ENCODE measurements around the gene TEKT5.
A peak's percentile ranks its signal among the peaks of the same experiment; 100 is the strongest.
"Not testable (repeated sequence)": the region's sequence is repeated elsewhere in the genome, so short reads cannot be mapped to it uniquely, and the experiment has no call there.

TEKT5 gene

DNA sequence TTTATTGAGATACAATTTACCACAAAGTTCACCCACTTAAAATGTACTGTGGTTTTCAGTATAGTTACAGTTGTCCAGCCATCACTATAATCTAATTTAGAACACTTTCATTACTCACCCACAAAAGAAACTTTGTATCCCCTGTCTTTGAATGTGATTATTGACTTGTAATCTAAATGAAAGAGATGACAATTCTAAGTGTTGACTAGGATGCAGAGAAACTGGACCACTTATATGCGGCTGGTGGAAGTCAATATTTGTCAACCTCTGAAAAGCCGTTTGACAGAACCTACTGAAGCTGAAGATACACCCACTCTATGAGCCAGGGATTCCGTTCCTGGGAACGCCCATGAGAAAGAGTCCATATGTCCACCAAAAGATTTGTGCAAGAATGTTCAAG, 36.8 kb downstream of the TEKT5 start:
- no peak for DNase-seq

DNA sequence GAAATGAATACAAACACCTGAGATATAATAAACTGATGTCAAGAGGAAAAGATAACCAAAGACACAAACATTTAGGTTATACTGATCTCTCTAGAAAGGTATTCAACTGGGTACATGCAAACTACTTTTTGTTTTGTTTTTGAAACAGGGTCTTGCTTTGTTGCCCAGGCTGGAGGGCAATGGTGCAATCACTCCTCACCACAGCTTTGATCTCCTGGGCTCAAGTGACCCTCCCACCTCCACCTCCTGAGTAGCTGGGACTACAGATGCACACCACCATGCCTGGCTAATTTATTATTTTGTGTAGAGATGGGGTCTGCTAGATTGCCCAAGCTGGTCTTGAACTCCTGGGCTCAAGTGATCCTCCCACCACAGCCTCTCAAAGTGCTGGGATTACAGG, 38.1 kb downstream of the TEKT5 start:
- no peak for DNase-seq

DNA sequence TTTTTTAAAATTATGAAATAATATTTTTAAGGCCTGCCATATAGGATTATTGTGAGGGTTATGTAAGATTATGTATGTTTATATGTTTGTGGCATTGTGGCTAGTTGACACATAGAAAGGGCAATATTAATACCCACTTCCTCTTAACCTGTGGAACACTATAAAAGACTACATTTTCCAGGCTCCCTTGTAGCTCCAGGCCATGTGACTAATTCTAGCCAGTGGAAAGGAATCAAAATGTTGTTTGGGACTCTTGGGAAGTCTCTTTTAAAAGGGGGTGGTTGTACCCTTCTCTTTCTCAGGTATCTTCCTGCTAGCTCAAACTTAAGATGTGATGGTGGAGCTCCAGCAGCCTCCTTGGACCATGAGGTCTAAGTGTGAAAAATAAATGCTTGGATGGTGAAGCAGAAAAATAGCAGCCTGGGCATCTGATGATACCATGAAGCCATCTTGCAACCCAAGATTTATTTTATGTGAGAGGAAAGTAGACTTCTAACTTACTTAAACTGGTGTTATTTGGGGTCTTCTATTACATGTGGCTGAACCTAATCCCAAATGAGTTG, 39.2 kb downstream of the TEKT5 start:
- DNase-seq, result no peak

DNA sequence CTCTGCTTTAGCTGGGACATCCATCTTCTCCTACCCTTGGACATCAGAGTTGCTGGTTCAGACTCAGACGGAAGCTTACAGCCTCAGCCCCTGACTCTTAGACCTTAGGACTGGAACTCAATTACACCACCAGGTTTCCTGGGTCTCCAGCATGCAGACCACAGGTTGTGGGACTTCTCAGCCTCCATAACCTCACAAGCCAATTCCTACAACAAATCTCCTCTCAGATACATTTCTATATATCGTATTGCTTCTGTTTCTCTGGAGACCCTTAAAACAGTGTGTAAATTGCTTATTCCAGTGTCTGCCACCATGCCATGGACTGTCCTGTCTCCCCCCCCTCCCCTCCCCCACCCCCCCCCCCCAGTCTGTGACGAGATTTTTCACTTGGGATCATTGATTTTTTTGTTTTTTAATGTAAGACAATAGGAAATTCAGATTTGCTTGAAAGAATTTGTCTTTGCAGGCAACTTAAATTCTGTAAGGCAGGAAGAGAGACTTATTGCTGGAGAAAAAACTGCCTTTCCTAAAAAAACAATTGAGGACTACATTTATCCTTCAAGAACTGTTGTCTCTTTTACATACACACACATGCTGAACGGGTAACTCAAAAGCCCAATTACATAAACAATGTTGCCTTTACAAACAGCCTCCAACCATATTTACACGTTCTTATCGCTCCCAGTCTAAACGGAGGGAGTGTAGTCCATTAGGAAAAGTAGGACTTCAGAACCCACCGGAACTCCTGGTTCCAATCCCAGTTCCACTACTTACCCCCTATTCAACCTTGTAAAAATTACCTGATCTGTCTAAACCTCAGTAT, 39.9 kb downstream of the TEKT5 start:
- DNase-seq, result no peak

DNA sequence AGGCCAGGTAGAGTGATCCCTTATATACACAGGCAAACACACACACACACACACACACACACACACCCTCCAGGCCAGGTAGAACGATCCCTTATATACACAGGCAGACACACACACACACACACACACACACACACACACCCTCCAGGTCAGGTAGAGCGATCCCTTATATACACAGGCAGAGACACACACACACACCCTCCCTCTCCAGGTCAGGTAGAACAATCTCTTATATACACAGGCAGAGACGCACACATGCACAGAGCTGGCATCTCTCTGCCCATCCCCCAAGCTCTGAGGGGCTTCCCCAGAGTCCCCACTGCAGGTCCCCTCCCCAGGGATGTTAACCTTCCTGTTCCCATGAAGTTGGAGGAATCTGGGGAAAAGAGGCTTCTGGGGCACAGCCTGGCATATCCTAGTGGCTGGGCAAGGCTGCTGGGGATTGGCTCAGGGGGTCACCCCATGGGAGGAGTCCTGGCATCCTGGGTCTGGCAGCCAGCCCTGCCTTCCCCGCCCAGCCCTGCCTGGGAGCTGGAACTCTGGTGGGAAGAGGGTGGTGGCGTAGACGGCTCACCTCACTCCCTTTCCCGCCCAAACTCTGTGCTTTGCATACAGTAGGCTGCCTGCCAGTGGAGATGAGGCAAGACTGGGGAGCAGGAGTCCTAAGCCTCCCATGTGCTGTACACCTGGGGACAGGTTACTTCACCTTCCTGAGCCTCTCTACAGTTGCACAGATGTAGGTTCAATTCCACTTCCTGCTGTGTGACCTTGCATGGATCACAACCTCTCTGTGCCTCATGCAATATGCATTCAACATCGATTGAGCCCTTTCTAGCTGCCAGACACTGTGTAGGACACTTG, 41.8 kb downstream of the TEKT5 start:
- no peak for DNase-seq

DNA sequence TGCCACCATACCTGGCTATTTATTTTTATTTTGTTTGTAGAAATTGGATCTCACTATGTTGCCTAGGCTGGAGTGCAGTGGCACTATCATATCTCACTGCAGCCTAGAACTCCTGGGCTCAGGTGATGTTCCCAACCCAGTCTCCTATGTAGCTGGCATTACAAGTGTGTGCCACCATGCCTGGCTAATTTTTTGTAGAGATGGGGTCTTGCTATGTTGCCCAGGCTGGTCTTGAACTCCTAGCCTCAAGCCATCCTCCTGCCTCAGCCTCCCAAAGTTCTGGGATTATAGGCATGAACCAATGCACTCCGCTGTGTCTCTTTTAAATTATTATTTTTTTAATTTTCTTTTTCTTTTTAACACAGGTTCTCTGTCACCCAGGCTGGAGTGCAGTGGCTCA, 45.6 kb downstream of the TEKT5 start:
- not testable (repeated sequence) for DNase-seq

DNA sequence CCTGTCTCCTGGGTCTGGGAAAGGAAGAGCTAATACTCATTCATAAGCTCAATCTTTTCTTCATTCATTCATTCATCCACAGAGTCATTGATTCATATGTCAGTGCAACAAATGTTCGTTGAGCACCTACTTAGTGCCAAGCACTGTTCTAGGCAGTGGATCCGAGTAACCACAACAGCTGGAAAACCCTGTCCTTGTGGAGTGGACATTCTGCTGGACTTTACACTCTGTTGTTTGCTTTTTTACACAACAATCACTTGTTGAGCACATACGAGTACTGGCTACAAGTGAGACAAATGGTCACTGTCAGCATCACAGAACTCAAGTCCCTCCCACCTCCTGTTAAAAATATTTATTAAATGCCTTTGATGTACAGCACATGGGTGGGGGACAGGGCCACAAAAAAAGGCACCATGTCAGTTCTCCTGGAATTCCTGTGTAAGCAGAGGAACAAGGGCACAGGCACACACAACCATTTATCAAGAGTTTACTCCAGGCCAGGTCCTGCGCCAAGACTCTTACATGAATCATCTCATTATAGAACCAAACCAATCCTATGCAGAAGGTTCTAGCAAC, 46.9 kb downstream of the TEKT5 start:
- no peak for DNase-seq

DNA sequence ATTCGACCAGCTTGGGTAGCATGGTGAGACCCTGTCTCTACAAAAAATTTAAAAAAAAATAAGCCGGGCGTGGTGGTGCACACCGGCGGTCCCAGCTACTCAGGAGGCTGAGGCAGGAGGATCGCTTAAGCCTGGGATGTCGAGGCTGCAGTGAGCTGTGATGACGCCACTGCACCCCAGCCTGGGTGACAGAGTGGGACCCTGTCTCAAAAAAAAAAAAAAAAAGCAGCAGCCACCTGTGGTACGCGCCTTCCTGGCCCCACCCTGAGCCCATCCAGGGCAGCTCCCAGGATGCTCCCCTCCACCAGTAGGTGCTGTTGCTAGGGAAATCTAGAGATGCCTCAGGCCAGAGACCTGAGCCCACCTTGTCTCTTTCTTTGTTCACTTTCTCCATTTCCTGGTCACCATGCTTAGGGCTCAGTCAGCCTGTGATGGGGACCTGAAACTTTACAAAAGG, 47.4 kb downstream of the TEKT5 start:
- no peak for DNase-seq

DNA sequence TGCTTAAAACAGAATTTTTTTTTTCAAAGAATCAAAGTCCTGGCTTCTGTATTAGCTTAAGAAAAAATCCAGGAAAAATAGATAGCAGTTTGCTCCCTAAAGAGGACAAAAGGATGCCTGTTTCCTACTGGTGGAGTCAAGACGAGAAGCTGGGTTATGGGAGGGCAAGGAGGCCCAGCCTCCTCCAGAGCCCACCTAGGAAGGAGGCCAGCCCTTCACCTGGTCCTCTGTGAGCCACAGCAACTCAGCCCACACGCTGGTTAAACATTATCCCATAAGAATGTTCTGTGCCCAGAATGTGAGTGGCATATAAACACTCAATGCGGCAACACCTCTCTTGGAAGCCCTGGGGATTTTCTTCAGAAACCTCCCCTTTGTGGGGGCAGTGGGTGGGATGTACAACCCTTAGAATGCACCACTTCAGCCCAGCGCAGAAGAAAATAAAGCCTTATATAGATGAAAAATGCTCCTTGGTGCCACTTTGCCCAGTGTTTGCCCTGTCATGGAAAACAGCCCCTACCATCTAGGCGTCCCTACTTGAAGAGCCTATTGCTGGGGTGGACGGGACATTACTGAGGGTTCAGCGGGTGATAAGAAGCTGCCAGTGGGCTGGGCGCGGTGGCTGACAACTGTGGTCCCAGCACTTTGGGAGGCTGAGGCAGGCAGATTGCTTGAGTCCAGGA, 48.0 kb downstream of the TEKT5 start:
- DNase-seq, result no peak

DNA sequence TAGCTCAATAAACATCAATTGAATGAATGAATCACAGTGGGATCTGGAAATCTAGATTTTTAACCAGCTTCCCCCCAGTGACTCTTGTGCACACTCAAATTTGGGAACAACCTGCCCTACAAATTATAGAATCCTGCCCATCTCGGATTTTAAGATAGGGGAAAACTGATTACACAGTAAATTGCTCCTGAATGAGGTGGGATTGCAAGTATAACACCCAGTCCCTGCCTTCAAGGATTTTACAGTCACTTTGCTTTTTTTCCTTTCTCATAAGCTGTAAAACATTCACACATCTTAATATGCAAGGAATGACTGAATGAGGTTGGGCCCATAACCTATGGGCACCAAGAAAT, 48.5 kb downstream of the TEKT5 start:
- no peak for DNase-seq

DNA sequence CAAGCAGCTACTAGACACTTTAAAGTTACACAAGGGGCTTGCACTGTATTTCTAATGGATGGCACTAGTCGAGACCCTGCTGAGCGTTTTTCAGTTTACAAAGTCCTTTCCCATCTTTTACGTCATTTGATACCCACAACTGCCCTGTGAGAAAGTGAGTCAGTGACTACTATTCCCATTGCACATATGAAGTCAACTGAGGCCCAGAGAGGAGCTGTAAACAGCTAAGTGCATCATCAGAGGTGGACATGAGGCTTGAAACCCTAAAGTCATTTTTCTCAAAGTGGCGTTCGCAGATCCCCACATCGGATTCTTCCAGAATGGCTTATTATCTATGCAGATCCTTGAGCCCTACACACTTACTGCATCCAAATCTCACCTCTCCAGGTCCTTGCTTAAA, 50.6 kb downstream of the TEKT5 start:
- DNase-seq, result no peak

DNA sequence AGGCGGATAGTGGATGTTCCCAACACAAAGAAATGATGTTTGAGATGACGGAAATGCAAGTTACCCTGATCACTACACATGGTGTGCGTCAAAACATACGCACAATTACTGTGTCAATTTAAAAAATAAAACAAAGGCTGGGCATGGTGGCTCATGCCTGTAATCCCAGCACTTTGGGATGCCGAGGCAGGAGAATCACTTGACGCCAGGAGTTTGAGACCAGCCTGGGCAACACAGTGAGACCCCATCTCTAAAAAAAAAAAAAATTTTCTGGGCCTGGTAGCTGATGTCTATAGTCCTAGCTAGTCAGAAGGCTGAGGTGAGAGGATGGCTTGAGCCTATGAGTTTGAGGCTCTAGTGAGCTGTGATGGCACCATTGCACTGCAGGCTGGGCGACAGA, 51.8 kb downstream of the TEKT5 start:
- DNase-seq, result no peak

DNA sequence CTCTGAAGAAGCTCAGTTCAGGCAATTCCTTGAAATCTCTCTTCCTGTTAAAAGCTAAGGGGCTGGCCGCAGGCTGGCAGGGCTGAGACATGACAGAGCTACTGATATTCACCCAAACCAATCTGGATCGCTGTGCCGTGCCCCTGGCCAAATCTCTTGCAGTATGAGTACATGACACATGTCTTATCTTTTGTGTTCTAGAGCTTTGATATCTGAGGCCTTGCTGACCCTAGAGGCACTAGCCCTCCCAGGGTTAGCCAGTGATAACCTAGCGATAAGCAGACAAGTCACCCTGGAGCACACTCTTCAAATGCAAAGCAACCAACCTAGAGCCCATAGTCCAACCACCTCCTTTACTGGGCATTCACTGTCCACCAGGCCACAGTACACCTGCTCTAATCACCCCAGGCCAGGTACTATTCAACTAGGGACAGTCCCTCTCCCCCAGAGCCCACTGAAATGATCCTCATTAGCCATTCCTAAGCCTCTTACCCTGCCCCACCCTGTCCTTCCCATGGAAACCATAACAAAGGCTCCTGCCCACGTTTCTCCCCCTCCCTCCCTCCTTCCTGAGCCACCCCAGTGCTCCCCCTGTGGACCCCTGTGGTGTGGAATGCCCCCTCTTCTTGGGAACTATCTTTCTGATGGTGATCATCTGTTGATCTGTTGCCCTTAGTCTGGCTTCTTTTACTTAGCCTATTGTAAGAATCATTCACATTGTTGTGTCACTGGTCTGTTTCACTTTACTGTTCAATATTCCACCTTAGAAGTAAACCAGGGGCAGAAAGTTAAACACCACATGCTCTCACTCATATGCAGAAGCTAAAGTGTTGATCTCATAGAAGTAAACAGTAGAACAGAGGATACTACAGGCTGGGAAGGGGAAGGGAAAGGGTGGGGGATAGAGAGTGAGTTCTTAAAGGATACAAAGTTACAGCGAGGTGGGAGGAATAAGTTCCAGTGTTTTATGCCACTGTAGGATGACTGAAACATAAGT, 52.5 kb downstream of the TEKT5 start:
- DNase-seq, result no peak

DNA sequence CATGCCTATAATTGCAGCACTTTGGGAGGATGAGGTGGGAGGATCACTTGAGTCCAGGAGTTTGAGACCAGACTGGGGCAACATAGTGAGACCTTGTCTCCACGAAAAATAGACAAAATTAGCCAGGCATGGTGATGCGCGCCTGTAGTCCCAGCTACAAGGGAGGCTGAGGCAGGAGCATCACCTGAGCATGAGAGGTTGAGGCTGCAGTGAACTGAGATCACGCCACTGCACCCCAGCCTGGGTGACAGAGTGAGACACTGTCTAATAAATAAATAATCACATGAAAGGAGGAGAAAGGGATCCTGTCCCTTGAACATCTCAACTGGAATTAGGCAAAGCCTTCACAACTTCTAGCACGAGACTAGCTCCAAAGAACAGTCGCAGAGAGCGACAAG, 53.2 kb downstream of the TEKT5 start:
- no peak for DNase-seq

DNA sequence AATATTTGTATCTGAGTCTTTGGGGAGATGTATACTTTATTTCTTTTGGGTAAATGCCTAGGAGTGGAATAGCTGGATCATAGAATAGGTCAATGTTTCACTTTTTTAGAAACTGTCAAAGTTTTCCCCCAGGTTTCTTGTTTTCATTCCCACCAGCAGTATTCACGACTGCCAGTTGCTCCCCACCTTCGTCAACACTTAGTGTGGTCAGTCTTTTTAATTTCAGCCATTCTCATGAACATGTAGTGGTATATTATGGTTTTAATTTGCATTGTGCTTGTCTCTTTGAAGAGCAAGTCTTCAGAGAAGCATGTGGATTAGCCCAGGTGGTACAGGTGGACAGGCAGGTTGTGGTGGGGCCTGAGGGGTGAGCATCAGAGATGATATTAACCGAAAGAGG, 53.8 kb downstream of the TEKT5 start:
- no peak for DNase-seq

DNA sequence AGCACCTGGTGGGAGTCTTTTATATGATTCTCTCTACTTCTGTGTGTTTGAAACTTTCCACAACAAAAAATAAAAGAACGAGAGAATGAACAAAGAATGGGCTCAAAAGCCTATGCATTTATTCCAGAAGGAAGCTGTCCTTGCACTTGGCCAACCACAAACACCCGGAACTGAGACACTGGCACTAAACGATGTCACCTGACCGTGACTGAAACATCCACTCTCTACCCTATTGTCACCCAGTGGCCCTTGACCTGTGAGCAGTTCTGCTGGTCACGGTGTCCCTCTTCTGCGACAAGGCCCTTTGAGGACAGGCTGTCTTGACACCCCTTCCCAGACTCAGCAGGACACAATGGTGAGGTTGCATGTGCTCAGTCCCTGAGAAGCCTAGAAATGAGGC, 56.6 kb downstream of the TEKT5 start:
- no peak for DNase-seq

DNA sequence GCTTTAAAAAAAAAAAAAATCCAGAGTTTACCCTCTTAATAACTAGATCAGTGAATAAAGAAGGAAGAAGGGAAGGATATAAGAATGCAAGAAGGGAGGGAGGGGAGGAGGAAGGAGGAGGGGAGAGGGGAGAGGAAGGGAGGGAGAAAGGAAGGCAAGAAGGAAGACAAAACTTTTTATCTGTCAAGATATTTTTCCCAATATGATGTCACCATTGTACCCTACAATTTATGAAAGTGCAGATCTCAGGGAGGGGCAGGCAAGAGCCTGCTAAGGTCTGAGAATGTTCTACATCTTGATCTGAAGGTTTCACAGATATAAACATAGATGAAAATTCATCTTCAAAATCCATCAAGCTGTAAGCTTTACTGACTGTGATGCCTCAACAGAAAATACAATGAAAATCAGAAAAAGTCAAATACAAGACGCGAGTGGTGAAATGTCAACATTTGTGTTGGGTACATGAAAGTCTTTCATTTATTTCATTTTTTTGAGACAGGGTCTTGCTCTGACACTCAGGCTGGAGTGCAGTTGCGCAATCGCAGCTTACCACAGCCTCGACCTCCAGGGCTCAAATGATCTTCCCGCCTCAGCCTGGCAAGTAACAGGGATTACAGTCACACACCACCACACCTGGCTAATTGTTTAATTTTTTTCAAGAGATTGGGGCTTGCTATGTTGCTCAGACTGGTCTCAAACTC, 57.2 kb downstream of the TEKT5 start:
- DNase-seq, result no peak

DNA sequence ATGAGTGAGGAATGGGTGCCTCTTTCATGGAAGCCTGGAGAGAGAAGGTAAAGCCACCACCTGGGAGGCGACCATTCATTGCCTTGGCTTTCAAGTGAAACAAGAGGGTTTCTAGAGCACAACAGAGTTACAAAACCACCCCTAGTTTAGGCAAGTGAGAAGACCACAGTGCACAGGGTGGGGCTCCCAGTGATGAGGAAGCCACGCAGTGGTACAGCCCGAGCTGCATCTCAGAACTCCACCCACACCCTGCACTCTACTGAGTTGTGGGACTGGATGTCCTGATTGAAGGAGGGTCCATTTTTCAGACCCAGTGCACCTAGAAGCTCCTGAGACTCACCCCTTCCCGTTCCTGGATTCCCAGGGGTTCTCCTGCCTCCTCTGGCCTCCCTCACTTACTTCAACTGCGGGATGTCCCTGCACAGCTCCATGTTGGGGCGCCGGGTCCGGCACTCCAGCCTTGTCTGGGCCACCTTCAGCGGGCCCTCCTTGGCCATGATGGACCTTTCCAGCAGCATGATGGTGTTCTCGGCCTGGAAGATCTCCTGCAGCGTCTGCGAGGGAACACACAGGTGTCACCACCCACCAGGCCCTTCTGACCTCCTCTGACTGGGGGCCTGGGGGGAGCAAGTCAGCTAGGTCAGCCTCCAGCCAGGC, 59.2 kb downstream of the TEKT5 start:
- peak; percentile 24 for DNase-seq

DNA sequence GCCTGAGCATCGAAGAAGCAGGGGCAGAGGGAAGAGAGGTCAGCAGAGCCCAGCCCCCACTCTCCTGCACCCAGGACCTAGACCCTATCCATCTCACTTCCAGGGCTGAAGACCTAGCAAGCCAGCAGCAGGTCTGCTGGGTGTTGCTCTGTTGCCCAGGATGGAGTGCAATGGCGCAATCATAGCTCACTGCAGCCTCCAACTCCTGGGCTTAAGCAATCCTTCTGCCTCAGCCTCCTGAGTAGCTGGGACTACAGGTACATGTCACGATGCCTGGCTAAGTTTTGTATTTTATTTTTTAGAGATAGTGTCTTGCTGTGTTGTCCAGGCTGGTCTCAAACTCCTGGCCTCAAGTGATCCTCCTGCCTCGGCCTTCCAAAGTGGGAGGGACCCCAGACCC, 61.3 kb downstream of the TEKT5 start:
- DNase-seq, result not testable (repeated sequence)

DNA sequence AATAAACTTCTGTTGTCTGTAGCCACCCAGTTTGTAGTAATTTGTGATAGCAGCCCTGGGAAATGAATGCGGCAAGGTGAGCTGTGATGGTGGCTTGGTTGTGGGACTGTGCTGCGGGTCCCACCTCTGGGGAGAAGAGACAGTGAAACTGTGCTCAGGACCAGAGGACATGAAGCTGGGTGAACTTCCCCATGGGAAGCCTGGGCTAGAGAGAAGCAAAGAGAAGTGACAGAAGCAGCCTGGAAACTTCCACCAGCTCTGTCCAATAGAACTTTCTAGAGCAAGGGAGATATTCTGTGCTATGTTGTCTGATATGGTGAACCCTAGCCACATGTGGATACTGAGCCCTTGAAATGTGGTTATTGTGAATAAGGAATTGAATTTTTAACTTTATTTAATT, 62.8 kb downstream of the TEKT5 start:
- DNase-seq, result no peak

DNA sequence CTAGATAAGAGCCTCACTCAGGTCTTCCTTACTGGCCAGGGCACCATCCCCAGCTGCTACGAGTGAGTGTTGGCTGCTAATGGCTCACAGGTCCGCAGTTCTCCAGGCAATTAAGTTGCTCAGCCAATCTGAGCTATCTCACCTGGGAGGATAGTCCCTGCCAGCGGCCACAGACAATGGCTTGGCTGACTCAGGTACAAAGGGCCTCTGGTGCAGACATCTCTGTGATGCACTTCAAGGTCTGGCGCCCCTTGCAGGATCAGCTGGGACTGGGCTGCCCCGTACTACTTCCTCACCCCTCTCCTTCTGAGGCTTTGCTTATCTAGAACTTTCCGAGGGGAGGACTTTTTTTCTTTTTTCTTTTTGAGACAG, 65.2 kb downstream of the TEKT5 start:
- DNase-seq, result no peak
